Astrocyte (in vitro differentiated cells and primary cell): ENCODE measurements around the gene PARD3B. TPM values are rescaled to one million over a fixed set of nuclear protein-coding genes. Genes with fewer than 3 reads are reported as not detected.

Experiments
- DNase-seq: peaks from one replicate; pipeline ENCODE4 v3.0.0-alpha.2; 2010; ENCODE audit warnings: low read depth
- FAIRE-seq: peaks from 2 replicates; lab custom pipeline; 2011; peaks lifted over from hg19 to GRCh38; lab: Jason Lieb, UNC
- H2AFZ ChIP-seq: 2 replicates; pipeline ENCODE4 v1.6.0; 2012; ENCODE audit warnings: low read depth, low read length, inconsistent platforms
- H3K27ac ChIP-seq: 2 replicates; pipeline ENCODE4 v1.5.1; 2011; ENCODE audit warnings: low read depth, low read length, inconsistent platforms
- H3K27me3 ChIP-seq: 2 replicates; pipeline ENCODE4 v1.6.0; 2011; ENCODE audit warnings: low read length, inconsistent platforms; ENCODE audit not compliant: insufficient read depth
- H3K36me3 ChIP-seq: 2 replicates; pipeline ENCODE4 v1.5.1; 2011; ENCODE audit warnings: low read length, inconsistent platforms; ENCODE audit not compliant: insufficient read depth
- H3K4me1 ChIP-seq: 2 replicates; pipeline ENCODE4 v1.5.1; 2011; ENCODE audit warnings: low read length, inconsistent platforms; ENCODE audit not compliant: insufficient read depth
- H3K4me2 ChIP-seq: 2 replicates; pipeline ENCODE4 v1.6.0; 2012; ENCODE audit warnings: low read length, inconsistent platforms
- H3K4me3 ChIP-seq: 2 replicates; pipeline ENCODE4 v1.5.1; 2011; ENCODE audit warnings: low read depth, mild to moderate bottlenecking, low read length, inconsistent platforms; ENCODE audit not compliant: insufficient read depth
- H3K79me2 ChIP-seq: 2 replicates; pipeline ENCODE4 v1.6.0; 2012; ENCODE audit warnings: mild to moderate bottlenecking, low read length, inconsistent platforms; ENCODE audit not compliant: insufficient read depth
- H3K9ac ChIP-seq: 2 replicates; pipeline ENCODE4 v1.6.0; 2012; ENCODE audit warnings: mild to moderate bottlenecking, low read length, inconsistent platforms
- H3K9me3 ChIP-seq: 2 replicates; pipeline ENCODE4 v1.5.1; 2012; ENCODE audit warnings: low read depth, mild to moderate bottlenecking, low read length, inconsistent platforms; ENCODE audit not compliant: insufficient read depth
- H4K20me1 ChIP-seq: 2 replicates; pipeline ENCODE4 v1.6.0; 2012; ENCODE audit warnings: low read length, inconsistent platforms; ENCODE audit not compliant: insufficient read depth
- H3K27ac Mint-ChIP-seq: one replicate; pipeline ENCODE4 v1.8.0; 2021; ENCODE audit warnings: mild to moderate bottlenecking, mixed read lengths; ENCODE audit not compliant: unreplicated experiment
- H3K27me3 Mint-ChIP-seq: one replicate; pipeline ENCODE4 v1.8.0; 2021; ENCODE audit warnings: low read depth, mixed read lengths; ENCODE audit not compliant: unreplicated experiment
- H3K36me3 Mint-ChIP-seq: one replicate; pipeline ENCODE4 v1.8.0; 2021; ENCODE audit warnings: low read depth, mixed read lengths; ENCODE audit not compliant: unreplicated experiment
- H3K4me1 Mint-ChIP-seq: one replicate; pipeline ENCODE4 v1.8.0; 2021; ENCODE audit warnings: low read depth, mixed read lengths; ENCODE audit not compliant: unreplicated experiment
- H3K4me3 Mint-ChIP-seq: one replicate; pipeline ENCODE4 v1.8.0; 2021; ENCODE audit warnings: mild to moderate bottlenecking, moderate library complexity, mixed read lengths; ENCODE audit not compliant: unreplicated experiment
- H3K9me3 Mint-ChIP-seq: one replicate; pipeline ENCODE4 v1.8.0; 2021; ENCODE audit warnings: mild to moderate bottlenecking, mixed read lengths; ENCODE audit not compliant: unreplicated experiment
- CTCF ChIP-seq: IDR thresholded peaks from 2 replicates; pipeline ENCODE4 v1.5.1; 2011; ENCODE audit warnings: low read depth, mild to moderate bottlenecking, inconsistent platforms, low read length, moderate library complexity; ENCODE audit not compliant: insufficient read depth
- EZH2 ChIP-seq: IDR thresholded peaks from 2 replicates; pipeline ENCODE4 v1.6.1; 2012; ENCODE audit warnings: mild to moderate bottlenecking, low read length, inconsistent platforms; ENCODE audit not compliant: insufficient read depth
- total RNA-seq: library from RNA; stranded (reverse); gene quantifications from 2 replicates; pipeline ENCODE4 v1.2.1, GENCODE V29; 2021

The PARD3B gene
- total RNA-seq, 1 donor from 2014 or later = 6.5 TPM

- Histone ChIP-seq H3K4me1 (no peaks in the 10 kb centered on the region), H3K36me3 (no peaks in the 10 kb centered on the region), H3K9ac (no peak overlapping the region), H3K79me2 (no peaks in the 10 kb centered on the region), H3K9me3 (no peaks in the 10 kb centered on the region), H3K27me3 (no peaks in the 10 kb centered on the region), H3K4me3 (no peak overlapping the region), H2AFZ (no peak overlapping the region), H3K4me2 (no peak overlapping the region), H3K27ac (no peak overlapping the region), H4K20me1 (no peaks in the 10 kb centered on the region)
- TF ChIP-seq EZH2 = no peak
- TF ChIP-seq CTCF = no peak
- H3K4me1 Mint-ChIP-seq = no peaks in the 10 kb centered on the region
- no peak overlapping the region for H3K27ac Mint-ChIP-seq
- H3K4me3 Mint-ChIP-seq = no peak overlapping the region
- H3K36me3 Mint-ChIP-seq = no peaks in the 10 kb centered on the region
- no peaks in the 10 kb centered on the region for H3K9me3 Mint-ChIP-seq
- DNase-seq = no peak
- H3K27me3 Mint-ChIP-seq = no peaks in the 10 kb centered on the region
- no peak for FAIRE-seq
These were observed 170.1 kb downstream of the PARD3B start for GRCh38 chr2:204715361-204715760.

DNA sequence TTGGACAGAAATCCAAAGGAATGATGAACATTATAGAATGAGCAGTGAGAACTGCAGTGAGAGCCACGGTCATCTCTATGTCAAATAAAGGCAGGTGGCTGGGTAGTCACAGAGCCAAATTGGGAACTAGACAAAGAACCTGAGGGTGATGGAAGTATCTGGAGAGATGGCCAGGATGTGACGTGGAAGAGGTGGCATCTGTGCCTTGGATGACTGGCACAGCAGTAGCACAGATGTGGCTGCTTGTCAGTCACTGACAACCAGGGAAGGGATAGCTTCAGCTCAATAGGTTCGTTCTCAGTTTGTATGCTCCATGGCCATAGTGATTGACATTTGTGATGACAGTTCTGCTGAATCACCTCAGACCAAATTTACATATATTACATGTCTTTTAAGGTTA lies 172.3 kb downstream of the PARD3B start:
- H3K36me3 ChIP-seq = no peaks in the 10 kb centered on the region
- Mint-ChIP-seq H3K4me3 (no peak overlapping the region), H3K27ac (no peak overlapping the region), H3K9me3 (no peaks in the 10 kb centered on the region), H3K27me3 (no peaks in the 10 kb centered on the region), H3K36me3 (no peaks in the 10 kb centered on the region), H3K4me1 (no peaks in the 10 kb centered on the region)
- FAIRE-seq = no peak
- no peak overlapping the region for H3K27ac ChIP-seq
- H3K4me2 ChIP-seq = no peak overlapping the region
- no peaks in the 10 kb centered on the region for H4K20me1 ChIP-seq
- H3K9ac ChIP-seq = no peak overlapping the region
- no peaks in the 10 kb centered on the region for H3K79me2 ChIP-seq
- no peak for DNase-seq
- TF ChIP-seq CTCF = no peak
- no peak for TF ChIP-seq EZH2
- H3K9me3 ChIP-seq = no peaks in the 10 kb centered on the region
- no peak overlapping the region for H2AFZ ChIP-seq
- no peaks in the 10 kb centered on the region for H3K27me3 ChIP-seq
- no peak overlapping the region for H3K4me3 ChIP-seq
- no peaks in the 10 kb centered on the region for H3K4me1 ChIP-seq

DNA sequence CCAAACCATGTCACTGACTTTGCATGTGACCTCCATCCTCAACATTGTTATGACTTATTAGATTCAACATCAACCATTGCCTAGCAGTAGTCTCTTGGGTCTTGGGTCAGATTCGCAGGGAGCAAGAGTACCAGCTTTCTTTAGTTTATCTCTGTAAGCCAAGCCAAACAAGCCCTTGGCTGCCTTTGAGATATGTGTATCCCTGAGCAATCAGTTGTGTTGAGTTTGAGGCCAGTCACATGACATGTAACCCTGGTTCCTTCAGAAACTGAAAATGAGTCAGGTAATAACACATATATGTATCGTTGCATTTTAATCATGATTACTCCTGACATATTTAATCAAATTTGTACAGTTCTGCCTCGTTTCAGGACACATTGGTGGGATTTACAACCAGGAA lies 173.3 kb downstream of the PARD3B start:
- Histone ChIP-seq H2AFZ (no peak overlapping the region), H3K9ac (no peak overlapping the region), H3K27me3 (no peaks in the 10 kb centered on the region), H3K79me2 (no peaks in the 10 kb centered on the region), H4K20me1 (no peaks in the 10 kb centered on the region), H3K9me3 (no peaks in the 10 kb centered on the region), H3K36me3 (no peaks in the 10 kb centered on the region), H3K4me2 (no peak overlapping the region), H3K4me3 (no peak overlapping the region), H3K4me1 (no peaks in the 10 kb centered on the region), H3K27ac (no peak overlapping the region)
- Mint-ChIP-seq H3K27ac (no peak overlapping the region), H3K27me3 (no peaks in the 10 kb centered on the region), H3K4me3 (no peak overlapping the region), H3K9me3 (no peaks in the 10 kb centered on the region), H3K36me3 (no peaks in the 10 kb centered on the region), H3K4me1 (no peaks in the 10 kb centered on the region)
- no peak for FAIRE-seq
- TF ChIP-seq EZH2 (no peak), CTCF (no peak)
- DNase-seq = no peak
